GM19455 (cell line): ENCODE data around the gene SNX20.

Experiments used
- ATAC-seq: cut with Tn5 transposase; IDR thresholded peaks from one replicate; pipeline ENCODE4 v1.9.1; 2021; ENCODE audit not compliant: unreplicated experiment

Gene SNX20, protein sequence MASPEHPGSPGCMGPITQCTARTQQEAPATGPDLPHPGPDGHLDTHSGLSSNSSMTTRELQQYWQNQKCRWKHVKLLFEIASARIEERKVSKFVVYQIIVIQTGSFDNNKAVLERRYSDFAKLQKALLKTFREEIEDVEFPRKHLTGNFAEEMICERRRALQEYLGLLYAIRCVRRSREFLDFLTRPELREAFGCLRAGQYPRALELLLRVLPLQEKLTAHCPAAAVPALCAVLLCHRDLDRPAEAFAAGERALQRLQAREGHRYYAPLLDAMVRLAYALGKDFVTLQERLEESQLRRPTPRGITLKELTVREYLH

DNA sequence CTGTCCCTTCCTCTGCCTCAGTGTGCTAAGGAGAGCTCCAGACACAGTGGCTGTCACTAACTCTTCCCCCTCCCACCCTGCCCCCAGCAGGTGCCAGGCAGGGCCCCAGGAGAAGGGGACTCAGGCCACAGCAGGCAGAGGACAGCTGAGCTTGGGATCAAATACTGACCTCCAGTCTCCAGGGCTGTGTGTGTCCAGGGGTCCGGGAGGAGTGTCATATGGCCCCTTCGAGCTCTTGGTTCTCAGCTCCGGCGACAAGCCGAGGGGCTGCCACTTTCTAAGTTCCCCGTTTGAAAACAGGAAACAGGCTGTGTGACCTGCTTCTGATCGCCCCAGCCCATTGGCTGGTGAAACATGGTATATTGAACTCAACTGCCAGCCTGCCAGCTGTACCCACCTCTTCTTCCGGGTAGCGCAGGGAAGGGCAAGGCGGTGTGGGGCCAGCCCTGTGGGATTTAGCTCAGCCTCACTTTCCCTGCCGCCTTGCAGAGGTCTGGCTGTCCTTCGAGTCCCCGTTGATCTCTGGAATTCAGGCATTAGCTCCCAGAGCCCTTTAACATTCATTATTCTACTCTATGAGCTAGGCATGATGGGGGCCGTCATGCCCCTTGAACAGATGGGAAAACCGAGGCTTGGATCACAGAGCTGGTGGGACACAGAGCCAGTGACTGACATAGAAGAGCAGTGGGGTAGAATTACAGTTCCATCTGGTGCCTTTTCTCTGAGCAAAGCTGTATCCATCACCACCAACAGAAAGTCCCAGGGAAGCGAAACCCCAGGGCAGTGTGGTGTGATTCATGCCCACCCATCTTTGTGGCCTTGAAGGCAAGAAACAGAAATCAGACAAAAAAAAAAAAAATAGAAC, at the start of gene SNX20:
TSS of gene SNX20 (minus strand) at position 292 of the 865 bp plus-strand sequence. CDS start 3,786 bp downstream, outside the sequence.
- peak; percentile 48 for ATAC-seq

DNA sequence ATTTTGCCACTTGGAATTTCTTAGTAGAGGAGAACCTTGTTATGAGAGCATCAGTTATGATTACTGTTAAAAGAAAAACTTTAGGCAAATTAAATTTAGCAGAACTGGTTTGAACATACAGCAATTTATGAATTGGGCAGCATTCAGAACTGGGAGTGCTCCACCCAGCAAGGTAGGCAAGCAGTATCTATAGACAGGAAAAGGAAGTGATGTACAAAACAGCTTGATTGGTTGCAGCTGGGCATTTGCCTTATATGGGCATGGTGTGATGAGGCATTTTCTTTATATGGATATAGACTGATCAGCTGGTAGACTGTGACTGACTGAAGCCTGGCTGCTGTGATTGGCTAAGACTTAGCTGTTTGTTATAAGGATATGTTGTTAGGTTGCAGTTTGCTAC, 43.2 kb upstream of the SNX20 start:
- ATAC-seq, result no peak

DNA sequence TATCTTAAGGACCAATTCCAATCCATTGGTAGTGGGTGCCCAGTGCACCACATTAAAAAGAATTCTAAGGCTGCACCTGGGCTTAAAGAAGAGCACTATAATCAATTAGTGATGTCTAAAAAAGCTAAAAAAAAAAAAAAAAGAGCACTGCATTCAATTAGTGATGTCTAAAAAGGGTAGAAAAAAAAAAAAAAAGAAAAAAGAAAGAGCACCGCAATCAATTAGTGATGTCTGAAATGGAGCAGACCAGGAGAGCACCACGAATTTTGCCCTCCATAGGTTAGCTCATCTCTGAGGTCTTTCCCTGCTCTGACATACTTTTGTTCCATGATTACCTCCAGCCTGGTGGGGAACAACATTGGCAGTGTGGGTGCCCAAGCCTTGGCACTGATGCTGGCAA, 41.8 kb upstream of the SNX20 start:
- ATAC-seq, result no peak

DNA sequence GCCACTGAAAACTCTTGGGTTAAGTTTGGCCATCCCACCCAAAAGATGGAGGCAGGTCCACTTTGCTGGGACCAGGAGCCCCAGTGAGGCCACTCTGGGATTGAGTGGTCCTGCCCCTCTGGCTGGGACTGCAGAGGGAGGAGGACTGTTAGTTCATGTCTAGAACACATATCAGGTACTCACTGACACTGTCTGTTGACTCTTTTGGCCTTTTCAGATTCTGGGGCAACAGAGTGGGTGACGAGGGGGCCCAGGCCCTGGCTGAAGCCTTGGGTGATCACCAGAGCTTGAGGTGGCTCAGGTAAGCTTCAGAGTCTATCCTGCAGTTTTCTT, 41.3 kb upstream of the SNX20 start:
- ATAC-seq, result no peak

DNA sequence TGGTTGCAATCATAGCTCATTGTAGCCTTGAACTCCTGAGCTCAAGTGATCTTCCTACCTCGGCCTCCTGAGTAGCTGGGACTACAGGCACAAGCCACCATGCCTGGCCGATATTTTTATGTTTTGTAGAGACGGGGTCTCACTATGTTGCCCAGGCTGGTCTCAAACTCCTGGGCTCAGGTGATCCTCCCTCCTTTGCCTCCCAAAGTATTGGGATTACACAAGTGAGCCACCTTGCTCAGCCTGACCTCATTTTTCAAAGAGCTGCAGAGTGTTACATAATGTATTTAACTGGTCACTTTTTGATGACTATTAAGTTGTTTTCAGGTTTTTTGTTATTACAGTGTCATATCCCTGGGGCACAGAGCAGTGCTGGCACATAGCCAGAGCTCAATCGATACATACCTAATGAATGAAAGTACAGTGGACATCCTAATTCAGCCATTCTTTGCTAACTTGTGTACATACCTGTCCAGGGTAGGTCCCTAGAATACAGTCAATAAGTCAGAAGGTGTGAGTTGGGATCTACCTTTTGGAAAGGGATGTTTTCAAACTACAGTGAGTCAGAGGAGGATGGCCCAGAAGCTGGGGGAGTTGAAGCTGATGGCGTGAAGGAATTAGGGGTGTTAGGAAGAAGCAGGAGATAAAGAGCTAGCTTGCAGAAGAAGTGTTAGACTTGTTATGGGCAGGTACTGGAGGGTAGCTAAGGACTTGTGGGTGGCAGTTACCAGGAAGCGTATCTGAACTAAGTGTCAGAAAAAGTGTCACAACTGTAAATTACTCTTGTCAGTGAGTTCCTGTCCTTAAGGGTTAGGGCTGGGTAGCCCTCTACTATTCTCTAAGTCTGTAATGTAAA, 40.7 kb upstream of the SNX20 start:
- ATAC-seq, result no peak

DNA sequence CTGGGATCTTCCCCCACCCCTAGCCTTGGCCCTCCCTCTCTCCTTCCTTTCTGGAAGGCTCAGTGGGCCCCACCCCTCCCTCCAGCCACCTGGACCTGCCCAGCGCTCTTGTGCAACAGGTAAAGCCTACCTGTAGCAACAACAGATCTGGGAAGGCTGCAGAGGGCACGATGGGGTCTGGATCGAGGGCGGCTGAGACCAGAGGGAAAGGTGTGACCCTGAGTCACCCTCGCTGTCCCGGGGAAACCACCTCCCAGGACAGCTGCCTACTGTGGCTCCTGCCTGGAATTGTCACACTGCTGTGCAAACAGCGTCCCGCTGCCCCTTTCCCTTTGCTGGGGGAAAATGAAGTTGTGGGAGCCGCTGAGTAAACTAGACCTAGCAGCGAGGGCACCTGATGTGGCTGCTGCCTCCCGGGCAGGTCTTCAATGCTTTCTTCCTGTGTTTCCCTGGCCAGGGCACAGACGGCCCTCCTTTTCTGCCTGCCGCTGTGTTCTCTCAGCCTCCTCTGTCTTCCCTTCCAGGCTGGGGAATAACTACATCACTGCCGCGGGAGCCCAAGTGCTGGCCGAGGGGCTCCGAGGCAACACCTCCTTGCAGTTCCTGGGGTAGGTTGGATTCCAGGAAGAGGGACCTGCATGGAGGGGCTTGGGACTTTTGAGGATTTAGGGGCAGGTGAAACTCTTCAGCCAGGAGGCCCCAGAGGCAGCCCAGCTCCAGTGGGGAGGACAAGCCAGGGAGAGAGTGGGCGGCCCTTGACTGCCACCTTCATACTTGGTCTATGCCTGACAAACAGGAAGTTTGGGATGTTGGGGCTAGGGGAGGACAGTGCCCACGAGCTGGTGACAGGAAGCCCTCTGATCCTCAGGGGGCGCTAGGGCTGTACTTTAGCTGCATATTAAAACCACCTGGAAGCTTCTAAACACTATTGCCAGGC, 38.6 kb upstream of the SNX20 start:
- no peak for ATAC-seq

DNA sequence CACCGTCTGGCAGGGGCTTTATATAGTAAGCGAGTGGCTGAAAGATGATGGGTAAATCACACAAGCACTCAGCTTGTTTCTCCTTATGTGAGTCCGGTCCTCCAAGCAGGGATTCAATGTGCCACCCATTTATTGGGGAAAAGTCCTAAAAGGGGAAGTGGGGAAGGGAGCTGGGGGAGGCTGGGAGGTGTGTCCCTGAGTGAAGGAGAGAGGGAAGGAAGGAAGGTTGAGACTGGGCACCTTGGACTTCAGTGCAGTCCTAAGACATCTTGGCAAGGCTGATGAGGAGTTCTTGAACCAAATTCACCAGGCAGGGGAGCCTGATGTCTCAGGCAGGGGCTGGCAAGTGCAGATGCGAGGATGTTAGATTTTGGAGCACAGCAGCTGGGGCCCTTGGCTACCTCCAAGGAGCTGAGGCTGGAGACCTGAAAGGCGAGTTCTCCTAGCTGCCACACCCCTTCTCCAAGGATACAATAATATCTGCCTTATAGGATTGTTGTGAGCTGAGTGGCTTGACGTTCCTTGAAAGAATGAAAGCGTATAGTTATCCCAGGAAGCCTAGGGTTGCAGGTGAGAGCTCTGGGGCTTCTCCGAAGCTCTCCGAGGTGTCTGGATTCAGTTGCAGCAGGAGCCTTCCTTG, 37.8 kb upstream of the SNX20 start:
- ATAC-seq, result no peak

DNA sequence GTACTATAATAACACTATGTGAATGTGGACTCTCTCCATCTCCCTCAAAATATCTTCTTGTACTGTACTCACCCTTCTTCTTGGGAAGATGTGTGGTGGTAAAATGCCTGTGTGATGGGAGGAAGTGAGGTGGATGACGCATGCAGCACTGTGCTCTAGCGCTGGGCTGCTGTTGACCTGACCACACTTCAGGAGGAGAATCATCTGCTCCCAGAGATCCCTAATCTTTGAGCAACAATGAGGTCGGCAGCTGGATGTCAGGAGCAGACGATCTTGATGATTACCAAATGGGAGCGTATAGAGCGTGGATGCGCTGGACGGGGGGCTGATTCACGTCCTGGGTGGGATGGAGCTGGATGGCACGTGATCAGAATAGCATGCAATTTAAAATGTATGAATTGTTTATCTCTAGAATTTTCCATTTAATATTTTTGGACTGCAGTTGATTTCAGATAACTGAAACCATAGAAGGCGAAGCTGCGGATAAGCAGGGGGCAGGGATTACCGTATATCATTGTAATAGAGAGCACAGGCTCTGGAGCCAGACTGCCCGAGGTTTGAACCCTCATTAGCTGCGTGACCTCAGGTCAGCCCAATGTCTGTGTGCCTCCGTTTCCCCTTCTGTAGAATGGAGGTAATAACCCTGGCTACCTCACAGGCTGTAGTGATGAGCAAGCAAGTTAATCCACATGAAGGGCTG, 37.1 kb upstream of the SNX20 start:
- ATAC-seq, result no peak

DNA sequence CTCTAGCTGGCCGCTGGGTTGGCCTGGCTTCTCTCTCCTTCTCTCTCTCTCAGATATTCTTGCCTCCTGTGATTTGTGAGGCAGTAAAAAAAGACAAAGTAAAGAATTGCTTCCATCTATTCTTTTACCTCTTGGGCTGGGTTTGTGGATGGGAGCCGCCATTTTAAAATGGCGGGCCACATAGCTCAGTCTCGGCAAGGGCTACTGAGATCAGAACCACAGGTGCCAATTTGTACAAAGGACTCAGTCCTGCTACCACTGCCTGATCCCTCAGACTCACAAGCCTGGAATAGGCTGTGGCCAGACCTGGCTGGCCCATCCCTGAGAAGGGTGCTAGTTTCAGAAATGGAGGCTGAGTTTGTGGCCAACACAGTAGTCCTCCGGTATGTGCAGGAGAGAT, 36.4 kb upstream of the SNX20 start:
- ATAC-seq, result no peak

DNA sequence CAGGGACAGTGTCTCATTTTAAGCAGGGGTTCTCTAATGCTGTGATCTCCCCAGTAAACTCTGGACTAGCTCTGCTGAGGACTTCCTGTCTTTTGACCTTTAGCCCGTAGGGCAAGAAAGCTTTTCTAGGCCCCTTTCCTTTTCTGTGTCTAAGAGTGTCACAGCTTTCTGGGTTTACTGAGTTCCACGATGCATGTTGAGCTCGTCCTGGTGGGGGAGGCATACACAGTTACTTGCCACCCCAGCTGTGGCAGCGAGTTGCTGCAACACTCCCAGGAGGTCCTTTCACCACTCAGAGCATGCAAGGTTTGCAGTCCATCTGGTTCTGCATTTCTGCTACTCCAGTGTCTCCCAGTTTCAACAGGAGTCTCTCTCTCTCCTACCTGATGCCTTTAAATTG, 36.0 kb upstream of the SNX20 start:
- ATAC-seq, result no peak

DNA sequence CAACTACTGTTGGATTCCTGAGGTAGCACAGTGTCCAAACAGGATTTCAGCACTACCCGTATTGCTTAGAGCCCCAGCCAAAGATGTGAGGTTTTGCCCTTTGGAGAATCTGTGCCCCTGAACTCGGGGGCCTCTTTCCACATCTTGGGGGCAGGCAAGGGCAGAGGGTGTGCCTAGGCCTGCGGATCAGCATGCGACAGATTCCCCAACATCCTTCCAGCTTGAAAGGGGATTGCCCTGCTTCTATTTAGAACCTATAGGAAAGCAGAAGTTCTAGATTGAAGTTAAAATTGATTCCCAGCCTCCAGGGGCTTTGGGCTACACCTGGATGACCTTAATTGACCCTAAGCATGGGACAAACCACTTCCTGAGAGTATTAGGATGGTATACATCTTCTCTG, 31.8 kb upstream of the SNX20 start:
- ATAC-seq, result no peak

DNA sequence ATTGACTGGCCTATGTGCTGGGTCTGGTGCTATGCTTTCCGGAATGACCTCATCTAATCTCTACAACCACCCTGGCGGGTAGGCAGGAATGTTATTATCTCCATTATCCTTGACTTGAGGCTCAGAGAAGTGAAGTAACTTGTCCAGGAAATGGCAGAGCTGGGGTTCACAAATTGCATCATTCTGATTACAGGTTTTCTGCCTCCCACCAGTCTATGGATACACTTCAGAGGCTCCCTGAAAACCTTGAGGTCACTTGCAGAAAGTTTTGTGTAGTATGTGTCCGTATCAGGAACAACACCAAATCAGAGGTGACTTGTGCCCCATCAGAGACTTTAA, 31.4 kb upstream of the SNX20 start:
- no peak for ATAC-seq

DNA sequence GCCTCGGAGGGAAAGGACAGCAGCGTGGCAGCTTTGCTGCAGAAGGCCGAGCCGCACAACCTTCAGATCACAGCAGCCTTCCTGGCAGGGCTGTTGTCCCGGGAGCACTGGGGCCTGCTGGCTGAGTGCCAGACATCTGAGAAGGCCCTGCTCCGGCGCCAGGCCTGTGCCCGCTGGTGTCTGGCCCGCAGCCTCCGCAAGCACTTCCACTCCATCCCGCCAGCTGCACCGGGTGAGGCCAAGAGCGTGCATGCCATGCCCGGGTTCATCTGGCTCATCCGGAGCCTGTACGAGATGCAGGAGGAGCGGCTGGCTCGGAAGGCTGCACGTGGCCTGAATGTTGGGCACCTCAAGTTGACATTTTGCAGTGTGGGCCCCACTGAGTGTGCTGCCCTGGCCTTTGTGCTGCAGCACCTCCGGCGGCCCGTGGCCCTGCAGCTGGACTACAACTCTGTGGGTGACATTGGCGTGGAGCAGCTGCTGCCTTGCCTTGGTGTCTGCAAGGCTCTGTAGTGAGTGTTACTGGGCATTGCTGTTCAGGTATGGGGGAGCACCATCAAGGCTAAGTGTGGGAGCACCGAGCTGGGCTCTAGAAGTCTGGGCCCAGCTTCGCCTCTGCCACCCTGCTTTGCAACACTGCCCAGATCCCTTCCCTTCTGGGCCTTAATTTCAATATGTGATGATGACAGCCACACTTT, 30.9 kb upstream of the SNX20 start:
- ATAC-seq, result no peak

DNA sequence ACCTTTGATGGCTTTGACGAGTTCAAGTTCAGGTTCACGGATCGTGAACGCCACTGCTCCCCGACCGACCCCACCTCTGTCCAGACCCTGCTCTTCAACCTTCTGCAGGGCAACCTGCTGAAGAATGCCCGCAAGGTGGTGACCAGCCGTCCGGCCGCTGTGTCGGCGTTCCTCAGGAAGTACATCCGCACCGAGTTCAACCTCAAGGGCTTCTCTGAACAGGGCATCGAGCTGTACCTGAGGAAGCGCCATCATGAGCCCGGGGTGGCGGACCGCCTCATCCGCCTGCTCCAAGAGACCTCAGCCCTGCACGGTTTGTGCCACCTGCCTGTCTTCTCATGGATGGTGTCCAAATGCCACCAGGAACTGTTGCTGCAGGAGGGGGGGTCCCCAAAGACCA, 29.9 kb upstream of the SNX20 start:
- no peak for ATAC-seq

DNA sequence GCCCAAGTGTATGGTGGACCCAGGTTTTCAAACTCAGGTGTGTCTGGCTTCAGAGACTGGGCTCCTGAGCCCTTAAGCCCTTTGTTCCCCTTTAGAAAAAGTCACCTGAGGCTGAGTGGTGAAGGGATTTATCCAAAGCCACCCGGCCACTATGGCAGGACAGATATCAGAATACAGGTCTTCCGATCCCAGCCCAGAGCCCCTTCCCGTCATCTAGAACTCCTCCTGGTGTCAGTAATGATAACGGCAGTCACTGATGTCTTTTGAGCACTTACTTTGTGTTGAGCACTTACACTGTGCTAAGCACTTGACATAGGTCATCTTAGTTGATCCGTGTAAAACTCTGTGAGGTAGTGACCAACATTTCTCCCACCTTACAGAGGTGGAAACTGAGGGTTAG, 28.9 kb upstream of the SNX20 start:
- ATAC-seq, result no peak

DNA sequence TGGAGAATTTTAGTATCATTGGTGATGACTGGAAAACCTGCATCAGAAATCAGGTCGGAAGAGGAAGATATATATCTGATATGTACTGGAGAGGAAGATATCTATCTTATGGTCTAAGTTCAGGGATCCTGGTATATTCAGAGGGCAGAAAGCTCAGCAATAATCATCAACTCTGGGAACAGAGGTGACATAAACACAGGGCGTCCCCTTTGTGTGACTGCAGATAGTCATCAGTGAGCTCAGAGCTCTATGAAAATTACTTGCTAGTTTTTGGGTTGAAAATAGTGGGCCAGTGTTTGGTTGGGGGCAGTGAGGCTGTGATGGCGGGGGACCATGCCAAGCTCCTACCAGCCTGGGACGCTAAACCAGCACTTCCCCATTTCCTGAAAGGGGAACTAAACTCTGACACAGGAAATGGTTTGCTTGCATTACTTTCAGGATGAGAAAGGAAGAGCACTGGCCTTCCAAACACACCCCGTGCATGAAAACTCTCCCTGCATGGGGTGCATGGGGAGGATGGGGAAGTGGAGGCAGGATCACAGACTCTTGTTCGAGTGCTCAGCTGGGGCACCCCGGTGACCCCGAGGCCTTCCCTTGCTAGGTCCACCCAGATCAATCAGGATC, 28.1 kb upstream of the SNX20 start:
- ATAC-seq, result no peak

DNA sequence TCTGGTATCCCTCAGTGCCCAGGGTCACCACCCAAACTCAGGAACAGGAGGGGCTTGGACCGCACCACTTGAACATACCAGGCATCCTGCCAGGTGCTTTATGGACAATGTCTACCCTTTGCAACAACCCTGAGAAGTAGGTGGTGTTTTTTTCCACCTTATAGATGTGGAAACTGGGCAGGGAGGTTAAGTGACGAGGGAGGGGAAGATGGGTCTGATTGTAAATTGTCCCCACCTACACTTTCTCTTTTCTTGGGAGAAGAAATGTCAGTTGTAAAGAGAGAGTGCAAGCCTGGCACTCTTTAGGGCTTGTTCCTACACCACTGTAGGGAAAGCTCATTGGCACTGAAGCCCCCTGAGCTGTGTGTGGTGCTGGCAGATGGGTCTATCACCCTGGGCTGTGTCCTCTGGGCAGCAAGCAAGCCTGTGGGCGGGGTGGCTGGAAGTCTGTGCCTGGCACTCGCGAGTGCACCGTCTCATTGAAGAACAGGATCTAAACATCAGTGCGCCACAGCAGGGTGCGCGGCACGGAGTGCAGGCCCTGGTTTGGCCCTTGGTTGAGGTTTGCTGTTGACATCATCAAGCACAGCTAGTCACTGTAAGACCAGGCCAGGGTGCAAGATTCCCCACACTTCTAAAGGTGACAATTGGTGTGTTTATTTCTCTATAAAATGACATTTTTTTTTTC, 27.4 kb upstream of the SNX20 start:
- no peak for ATAC-seq

DNA sequence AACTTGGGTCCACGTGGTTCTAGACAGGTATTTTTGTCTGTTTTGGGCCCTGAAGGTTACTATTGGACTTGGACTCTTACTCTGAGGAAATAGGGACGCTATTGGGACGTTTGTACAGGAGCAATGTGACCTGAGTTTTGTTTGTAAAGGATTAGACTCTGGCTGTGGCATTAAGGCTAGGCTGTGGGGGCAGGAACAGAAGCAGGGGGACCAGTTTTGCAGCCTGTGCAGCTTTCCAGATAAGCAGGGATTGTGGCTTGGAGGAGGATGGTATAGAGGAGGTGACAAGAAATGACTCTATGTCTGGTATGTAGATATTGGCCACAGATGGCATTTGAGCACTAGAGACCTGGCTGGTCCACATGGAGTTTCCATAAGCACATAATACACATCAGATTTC, 25.1 kb upstream of the SNX20 start:
- no peak for ATAC-seq
